Left ventricle myocardium inferior (tissue), 1 donor: ENCODE measurements around the gene COMMD1. TPM values are rescaled to one million over a fixed set of nuclear protein-coding genes. Genes with fewer than 3 reads are reported as not detected.

Experiments used
- DNase-seq: peaks from one replicate; pipeline ENCODE4 v3.0.0-alpha.2; 2020
- H3K27ac ChIP-seq: fragments of 200-600 bp; replicated peaks from 2 replicates; pipeline ENCODE4 v1.8.0; 2021
- H3K27me3 ChIP-seq: fragments of 200-600 bp; 2 replicates; pipeline ENCODE4 v1.8.0; 2021; ENCODE audit warnings: low read depth
- H3K36me3 ChIP-seq: fragments of 200-600 bp; 2 replicates; pipeline ENCODE4 v1.8.0; 2021
- H3K4me1 ChIP-seq: fragments of 200-600 bp; 2 replicates; pipeline ENCODE4 v1.8.0; 2021
- H3K4me3 ChIP-seq: fragments of 200-600 bp; 2 replicates; pipeline ENCODE4 v1.8.0; 2021; ENCODE audit warnings: mild to moderate bottlenecking, moderate library complexity
- H3K9me3 ChIP-seq: fragments of 200-600 bp; replicated peaks from 2 replicates; pipeline ENCODE4 v1.8.0; 2021
- intact Hi-C: fragments of 100-400 bp; cut with micrococcal nuclease; formaldehyde crosslinking; loops from one replicate; pipeline ENCODE4 v1.11.0; 2022
- total RNA-seq: library from RNA; stranded (reverse); fragmentation: NEBNext Ultra II Directional; extraction: Animal tissue kit (Norgen Biotek cat#: 25700); gene quantifications from one replicate; pipeline ENCODE4 v1.2.1, GENCODE V29; 2021
- TF ChIP-seq, protein P1 (sequence below): fragments of 200-600 bp; IDR thresholded peaks from 2 replicates; pipeline ENCODE4 v1.8.0; 2021; ENCODE audit warnings: antibody characterized with exemption, mild to moderate bottlenecking, borderline replicate concordance
- donor health status: DM: no; HTN: yes; CAD: no; lungs with severe emphysema.

Gene COMMD1
- total RNA-seq, 1 donor from 2014 or later = 63.7 TPM

DNA sequence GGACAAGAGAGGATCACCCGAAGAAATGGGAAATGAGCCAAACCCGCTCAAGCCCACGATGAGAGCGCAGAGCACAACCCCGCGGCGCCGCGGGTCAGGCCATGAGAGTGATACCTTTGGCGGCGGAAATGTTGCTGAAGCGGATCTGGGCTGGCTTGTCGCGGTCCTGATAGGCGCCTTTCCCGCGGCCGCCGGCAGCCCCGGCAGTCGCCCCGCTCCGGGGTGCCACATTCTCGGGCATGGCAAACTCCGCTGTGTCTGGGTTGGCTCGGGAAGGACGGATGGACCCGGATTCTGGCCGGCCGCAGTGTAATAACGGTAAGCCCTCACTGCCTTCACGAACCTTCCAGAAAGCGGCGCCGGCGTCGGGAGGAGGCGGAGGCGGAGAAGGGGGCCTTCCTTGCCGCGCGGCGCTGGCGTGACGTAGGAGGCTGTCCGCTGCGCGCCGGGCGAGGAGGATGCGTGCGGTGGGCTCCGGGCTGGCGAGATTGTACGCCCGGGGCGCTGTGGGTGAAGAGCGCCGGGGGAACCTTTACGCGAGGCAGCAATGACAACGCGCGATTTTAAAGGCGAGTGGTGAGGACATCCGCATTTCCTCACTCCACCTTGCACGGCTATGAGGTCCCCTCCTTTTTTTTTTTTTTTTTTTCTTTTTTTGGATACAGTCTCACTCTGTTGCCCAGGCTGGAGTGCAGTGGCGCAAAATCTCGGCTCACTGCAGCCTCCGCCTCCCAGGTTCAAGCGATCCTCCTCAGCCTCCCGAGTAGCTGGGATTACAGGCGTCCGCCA lies 17.0 kb upstream of the COMMD1 start, which contains the start of gene CCT4:
CCT4 (minus strand) TSS at position 390 of the 789 bp plus-strand sequence; CDS start at position 241, 149 bp downstream.
- intact Hi-C loops = no loop called here
- no peaks in the 10 kb centered on the region for H3K27me3 ChIP-seq
- H3K4me3 ChIP-seq = peak within 1 kb of the TSS; percentile 79
- H3K36me3 ChIP-seq = peaks cover 25% of the 10 kb centered on the region
- DNase-seq = peak; percentile 91
- TF ChIP-seq, protein P1, sequence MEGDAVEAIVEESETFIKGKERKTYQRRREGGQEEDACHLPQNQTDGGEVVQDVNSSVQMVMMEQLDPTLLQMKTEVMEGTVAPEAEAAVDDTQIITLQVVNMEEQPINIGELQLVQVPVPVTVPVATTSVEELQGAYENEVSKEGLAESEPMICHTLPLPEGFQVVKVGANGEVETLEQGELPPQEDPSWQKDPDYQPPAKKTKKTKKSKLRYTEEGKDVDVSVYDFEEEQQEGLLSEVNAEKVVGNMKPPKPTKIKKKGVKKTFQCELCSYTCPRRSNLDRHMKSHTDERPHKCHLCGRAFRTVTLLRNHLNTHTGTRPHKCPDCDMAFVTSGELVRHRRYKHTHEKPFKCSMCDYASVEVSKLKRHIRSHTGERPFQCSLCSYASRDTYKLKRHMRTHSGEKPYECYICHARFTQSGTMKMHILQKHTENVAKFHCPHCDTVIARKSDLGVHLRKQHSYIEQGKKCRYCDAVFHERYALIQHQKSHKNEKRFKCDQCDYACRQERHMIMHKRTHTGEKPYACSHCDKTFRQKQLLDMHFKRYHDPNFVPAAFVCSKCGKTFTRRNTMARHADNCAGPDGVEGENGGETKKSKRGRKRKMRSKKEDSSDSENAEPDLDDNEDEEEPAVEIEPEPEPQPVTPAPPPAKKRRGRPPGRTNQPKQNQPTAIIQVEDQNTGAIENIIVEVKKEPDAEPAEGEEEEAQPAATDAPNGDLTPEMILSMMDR = no peak
- no peaks in the 10 kb centered on the region for H3K9me3 ChIP-seq
- H3K4me1 ChIP-seq = peaks cover 41% of the 10 kb centered on the region
- H3K27ac ChIP-seq = peak within 1 kb of the TSS; percentile 98

DNA sequence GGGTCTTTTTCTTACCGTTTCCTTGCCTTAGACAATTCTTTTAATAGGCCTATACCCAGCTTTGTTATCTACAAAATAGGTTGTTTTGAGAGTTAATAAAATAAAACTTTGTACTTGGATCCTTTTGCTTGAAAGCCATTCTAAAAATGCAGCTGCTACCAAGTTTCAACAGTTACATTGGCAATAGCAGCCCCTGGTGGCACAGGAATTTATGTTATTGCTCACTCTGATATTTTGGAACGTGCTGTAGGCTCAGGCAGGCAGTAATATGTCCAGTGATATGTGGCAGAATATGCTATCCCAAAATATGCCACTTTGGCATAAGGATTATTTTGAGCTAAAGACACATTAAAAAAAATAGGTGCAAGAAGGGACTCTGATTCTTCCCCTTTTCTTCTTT lies 6.7 kb upstream of the COMMD1 start:
- TF ChIP-seq, protein P1 = peak; percentile 46
- intact Hi-C loops = no loop called here
- H3K27me3 ChIP-seq = no peaks in the 10 kb centered on the region

GRCh38 chr2:61900281-61900680 lies 5.2 kb upstream of the COMMD1 start:
- Histone ChIP-seq H3K36me3 (no peaks in the 10 kb centered on the region), H3K4me3 (no peak overlapping the region), H3K9me3 (no peaks in the 10 kb centered on the region), H3K27ac (no peak overlapping the region), H3K27me3 (no peaks in the 10 kb centered on the region), H3K4me1 (peaks cover 6% of the 10 kb centered on the region)
- intact Hi-C loops = no loop called here
- TF ChIP-seq, protein P1 = no peak
- DNase-seq = no peak

More for the DNA sequence above, 6.7 kb upstream of the COMMD1 start:
- H3K4me1 ChIP-seq = no peaks in the 10 kb centered on the region
- no peak overlapping the region for H3K4me3 ChIP-seq
- no peak for DNase-seq
- no peaks in the 10 kb centered on the region for H3K9me3 ChIP-seq
- H3K36me3 ChIP-seq = no peaks in the 10 kb centered on the region
- H3K27ac ChIP-seq = no peak overlapping the region

- intact Hi-C loops = no loop called here
- TF ChIP-seq, protein P1 = no peak
- no peaks in the 10 kb centered on the region for H3K36me3 ChIP-seq
- peak overlapping the region; percentile 83 for H3K27ac ChIP-seq
- H3K9me3 ChIP-seq = no peaks in the 10 kb centered on the region
- no peaks in the 10 kb centered on the region for H3K27me3 ChIP-seq
- peaks cover 48% of the 10 kb centered on the region for H3K4me1 ChIP-seq
- DNase-seq = no peak
- H3K4me3 ChIP-seq = peak overlapping the region; percentile 84
Observed at GRCh38 chr2:61906186-61906470, 654 bp downstream of the COMMD1 start.

GRCh38 chr2:61909116-61909515 lies 3.6 kb downstream of the COMMD1 start:
- DNase-seq = no peak
- Histone ChIP-seq H3K27me3 (no peaks in the 10 kb centered on the region), H3K27ac (no peak overlapping the region), H3K36me3 (no peaks in the 10 kb centered on the region), H3K4me1 (peaks cover 64% of the 10 kb centered on the region), H3K9me3 (no peaks in the 10 kb centered on the region), H3K4me3 (no peak overlapping the region)
- TF ChIP-seq, protein P1 = no peak
- intact Hi-C loops = no loop called here
